GM23338 (cell line): ENCODE results near the gene MAST4. TPM values are rescaled to one million over a fixed set of nuclear protein-coding genes. Genes with fewer than 3 reads are reported as not detected.

Source experiments
- ATAC-seq: fragments of 200-7000 bp; cut with Tn5 transposase; 3 replicates; pipeline ENCODE4 v1.9.1; 2020
- DNase-seq: peaks from one replicate; pipeline ENCODE4 v3.0.0-alpha.2; 2015; ENCODE audit warnings: low spot score
- H2AFZ ChIP-seq: fragments of 200-600 bp; sonication (generic); 2 replicates; pipeline ENCODE4 v1.8.0; 2016; ENCODE audit warnings: antibody characterized with exemption, mild to moderate bottlenecking, moderate library complexity
- H3F3A ChIP-seq: fragments of 200-600 bp; sonication (generic); replicated peaks from 2 replicates; pipeline ENCODE4 v1.8.0; 2017; ENCODE audit warnings: antibody characterized with exemption, mixed run types, low read depth
- H3K27ac ChIP-seq: fragments of 200-600 bp; sonication (generic); 2 replicates; pipeline ENCODE4 v1.6.1; 2016; ENCODE audit warnings: low read depth
- H3K27me3 ChIP-seq: fragments of 200-600 bp; sonication (generic); 2 replicates; pipeline ENCODE4 v1.8.0; 2016; ENCODE audit warnings: mild to moderate bottlenecking, mixed run types, moderate library complexity; ENCODE audit not compliant: insufficient read depth
- H3K36me3 ChIP-seq: fragments of 200-600 bp; sonication (generic); 2 replicates; pipeline ENCODE4 v1.8.0; 2016; ENCODE audit warnings: mild to moderate bottlenecking; ENCODE audit not compliant: insufficient read depth
- H3K4me1 ChIP-seq: fragments of 200-600 bp; sonication (generic); 2 replicates; pipeline ENCODE4 v1.8.0; 2016; ENCODE audit warnings: mild to moderate bottlenecking, moderate library complexity; ENCODE audit not compliant: insufficient read depth
- H3K4me2 ChIP-seq: fragments of 200-600 bp; sonication (generic); 2 replicates; pipeline ENCODE4 v1.7.1; 2017; ENCODE audit warnings: mixed run types
- H3K4me3 ChIP-seq: fragments of 200-600 bp; sonication (generic); 2 replicates; pipeline ENCODE4 v1.6.1; 2016; ENCODE audit warnings: mixed run types
- H3K79me2 ChIP-seq: fragments of 200-600 bp; sonication (generic); replicated peaks from 2 replicates; pipeline ENCODE4 v1.8.0; 2017; ENCODE audit warnings: mild to moderate bottlenecking; ENCODE audit not compliant: insufficient read depth
- H3K9me2 ChIP-seq: fragments of 200-600 bp; sonication (generic); 2 replicates; pipeline ENCODE4 v1.8.0; 2017; ENCODE audit not compliant: insufficient read depth
- H4K20me1 ChIP-seq: fragments of 200-600 bp; sonication (generic); replicated peaks from 2 replicates; pipeline ENCODE4 v1.8.0; 2017; ENCODE audit warnings: mild to moderate bottlenecking; ENCODE audit not compliant: insufficient read depth
- H3K27ac Mint-ChIP-seq: 2 replicates; pipeline ENCODE4 v1.8.0; 2020; ENCODE audit warnings: inconsistent platforms, mild to moderate bottlenecking, moderate library complexity, mixed read lengths
- H3K27me3 Mint-ChIP-seq: 3 replicates; pipeline ENCODE4 v1.8.0; 2022; ENCODE audit warnings: low read depth, mild to moderate bottlenecking, moderate library complexity, mixed read lengths, inconsistent platforms; ENCODE audit not compliant: insufficient read depth, poor library complexity
- H3K36me3 Mint-ChIP-seq: 3 replicates; pipeline ENCODE4 v1.8.0; 2021; ENCODE audit warnings: low read depth, mild to moderate bottlenecking, inconsistent platforms, moderate library complexity, mixed read lengths
- H3K4me1 Mint-ChIP-seq: 3 replicates; pipeline ENCODE4 v1.8.0; 2020; ENCODE audit warnings: mild to moderate bottlenecking, inconsistent platforms, mixed read lengths
- H3K4me3 Mint-ChIP-seq: 3 replicates; pipeline ENCODE4 v1.8.0; 2021; ENCODE audit warnings: moderate library complexity, mild to moderate bottlenecking, inconsistent platforms, mixed read lengths
- H3K9me3 Mint-ChIP-seq: 3 replicates; pipeline ENCODE4 v1.8.0; 2020; ENCODE audit warnings: moderate library complexity, mild to moderate bottlenecking, inconsistent platforms, mixed read lengths
- CREB1 ChIP-seq: fragments of 250-450 bp; sonication (Bioruptor Pico); IDR thresholded peaks from 2 replicates; pipeline ENCODE4 v1.5.0; 2020; ENCODE audit warnings: low read depth, mild to moderate bottlenecking, moderate library complexity
- CTCF ChIP-seq, 2 experiments: fragments of 200-600 bp in 1 of 2; sonication (generic) in 1 of 2; conservative IDR thresholded peaks; 2 replicates each; pipeline versions ENCODE4 v1.5.1 to v1.6.1; 2016 to 2017; ENCODE audit warnings: antibody characterized with exemption in 2 of 2, low read depth in 2 of 2, mild to moderate bottlenecking in 2 of 2, moderate library complexity in 1 of 2
- ETS1 ChIP-seq: IDR thresholded peaks from 2 replicates; pipeline ENCODE4 v1.6.1; 2016; ENCODE audit warnings: antibody characterized with exemption
- NANOG ChIP-seq: IDR thresholded peaks from 2 replicates; pipeline ENCODE4 v1.6.1; 2016; ENCODE audit warnings: antibody characterized with exemption, borderline replicate concordance
- STAT1 ChIP-seq: IDR thresholded peaks from one replicate; pipeline ENCODE4 v1.6.1; 2016; ENCODE audit warnings: antibody characterized with exemption; ENCODE audit not compliant: unreplicated experiment
- ZNF114 ChIP-seq: fragments of 250-450 bp; sonication (Bioruptor Pico); IDR thresholded peaks from 2 replicates; pipeline ENCODE4 v1.5.0; 2020; ENCODE audit warnings: mild to moderate bottlenecking, moderate library complexity
- ZNF331 ChIP-seq: fragments of 250-450 bp; sonication (Bioruptor Pico); IDR thresholded peaks from 2 replicates; pipeline ENCODE4 v1.5.0; 2020; ENCODE audit warnings: low read depth, mild to moderate bottlenecking, moderate library complexity
- polyA plus RNA-seq: library from polyadenylated mRNA; unstranded; fragments of >200 nt; fragmentation: Nextera tagmentation; extraction: Ambion mirVana; gene quantifications from 2 replicates; pipeline ENCODE4 v1.2.1, GENCODE V29; 2016
- total RNA-seq: library from RNA; depleted of rRNA; stranded (reverse); fragments of >200 nt; shearing (Covaris generic); gene quantifications from 2 replicates; pipeline ENCODE4 v1.2.3, GENCODE V29; 2014

MAST4 gene
- total and polyA plus RNA-seq, 2 experiments from 2014 or later = 3.6 to 8.5 TPM

- H3K36me3 Mint-ChIP-seq = peaks cover 6% of the 10 kb centered on the region
- peaks cover 8% of the 10 kb centered on the region; the same call in 1 of the 3 replicates for H3K9me3 Mint-ChIP-seq
- ATAC-seq = no peak; the same call in 2 of the 3 replicates
- Histone ChIP-seq H3K4me3 (no peak overlapping the region), H4K20me1 (no peaks in the 10 kb centered on the region), H3F3A (no peaks in the 10 kb centered on the region), H3K27ac (no peak overlapping the region), H3K9me2 (peaks cover 21% of the 10 kb centered on the region), H2AFZ (no peak overlapping the region), H3K36me3 (no peaks in the 10 kb centered on the region), H3K79me2 (no peaks in the 10 kb centered on the region), H3K27me3 (no peaks in the 10 kb centered on the region), H3K4me2 (0 out of 2 replicates have a peak overlapping the region, but pooled peaks have one; percentile 29), H3K4me1 (peaks cover 13% of the 10 kb centered on the region; the same call in 1 of the 2 replicates)
- peaks cover 14% of the 10 kb centered on the region for H3K4me1 Mint-ChIP-seq
- peaks cover 5% of the 10 kb centered on the region for H3K27me3 Mint-ChIP-seq
- DNase-seq = peak; percentile 55
- no peak overlapping the region for H3K4me3 Mint-ChIP-seq
- TF ChIP-seq ETS1 (0 out of 2 replicates have a peak, but pooled peaks have one; percentile 44), NANOG (peak; percentile 27; the same call in 1 of the 2 replicates), CREB1 (CRISPR knock-in tag) (peak; percentile 29; the same call in 1 of the 2 replicates), ZNF331 (CRISPR knock-in tag) (no peak)
- peak overlapping the region; percentile 63; the same call in 1 of the 2 replicates for H3K27ac Mint-ChIP-seq
Measured at GRCh38 chr5:66565878-66566277, 30.3 kb upstream of the MAST4 start.

- TF ChIP-seq STAT1 = no peak
- no peak for TF ChIP-seq NANOG
Measured at GRCh38 chr5:66567474-66567873, 28.7 kb upstream of the MAST4 start.

GRCh38 chr5:66570201-66570600, 26.0 kb upstream of the MAST4 start:
- TF ChIP-seq ZNF331 (CRISPR knock-in tag) (no peak), ZNF114 (CRISPR knock-in tag) (no peak), ETS1 (no peak), CTCF (conservative IDR thresholded peaks at IDR 0.05; ENCODE audit: low read depth in 2 of 2) (no peak)
- ATAC-seq = no peak
- H3K4me1 Mint-ChIP-seq = peaks cover 10% of the 10 kb centered on the region
- Histone ChIP-seq H3K4me1 (peaks cover 5% of the 10 kb centered on the region; the same call in 1 of the 2 replicates), H3K27me3 (no peaks in the 10 kb centered on the region), H4K20me1 (no peaks in the 10 kb centered on the region), H3K36me3 (no peaks in the 10 kb centered on the region), H3K9me2 (peaks cover 12% of the 10 kb centered on the region), H3F3A (no peaks in the 10 kb centered on the region), H3K4me2 (no peak overlapping the region), H3K79me2 (no peaks in the 10 kb centered on the region), H3K27ac (no peak overlapping the region), H2AFZ (no peak overlapping the region), H3K4me3 (no peak overlapping the region)
- no peaks in the 10 kb centered on the region for H3K9me3 Mint-ChIP-seq
- DNase-seq = no peak
- no peak overlapping the region for H3K27ac Mint-ChIP-seq
- no peak overlapping the region for H3K4me3 Mint-ChIP-seq
- H3K36me3 Mint-ChIP-seq = no peaks in the 10 kb centered on the region; the same call in 2 of the 3 replicates
- peaks cover 5% of the 10 kb centered on the region for H3K27me3 Mint-ChIP-seq

More at GRCh38 chr5:66567474-66567873, 28.7 kb upstream of the MAST4 start:
- H3K4me1 ChIP-seq = peaks cover 8% of the 10 kb centered on the region; the same call in 1 of the 2 replicates
- Mint-ChIP-seq H3K27me3 (peaks cover 5% of the 10 kb centered on the region), H3K9me3 (peaks cover under 1% of the 10 kb centered on the region; the same call in 1 of the 3 replicates), H3K27ac (no peak overlapping the region), H3K4me3 (no peak overlapping the region), H3K4me1 (peaks cover 11% of the 10 kb centered on the region), H3K36me3 (no peaks in the 10 kb centered on the region; the same call in 2 of the 3 replicates)
- H3K9me2 ChIP-seq = peaks cover 19% of the 10 kb centered on the region
- H2AFZ ChIP-seq = no peak overlapping the region
- no peak for ATAC-seq
- H3K36me3 ChIP-seq = no peaks in the 10 kb centered on the region
- DNase-seq = no peak
- no peak overlapping the region for H3K27ac ChIP-seq
- no peaks in the 10 kb centered on the region for H4K20me1 ChIP-seq
- no peak overlapping the region for H3K4me3 ChIP-seq
- no peak overlapping the region for H3K4me2 ChIP-seq
- H3K27me3 ChIP-seq = no peaks in the 10 kb centered on the region
- no peaks in the 10 kb centered on the region for H3F3A ChIP-seq
- H3K79me2 ChIP-seq = no peaks in the 10 kb centered on the region
